Heart left ventricle (tissue), 16 donors: ENCODE data around the gene TPBGL. TPM values are rescaled to one million over a fixed set of nuclear protein-coding genes. Genes with fewer than 3 reads are reported as not detected.
A peak's percentile ranks its signal among the peaks of the same experiment; 100 is the strongest.

Experiments used
- ATAC-seq, 4 donors: fragments of 200-7000 bp; cut with Tn5 transposase; one replicate each; pipeline ENCODE4 v1.9.1; 2020 to 2022; ENCODE audit warnings: moderate library complexity in 4 of 4, mild to moderate bottlenecking in 3 of 4, moderate number of reproducible peaks in 1 of 4
- DNase-seq, 5 donors: peaks; one replicate each; pipeline ENCODE4 v3.0.0-alpha.2; 2020
- H3K27ac ChIP-seq, 12 donors: fragments of 200-600 bp; sonication (generic) in 4 of 12; one replicate each; pipeline versions ENCODE4 v1.5.0 to v1.8.0; 2016 to 2022; ENCODE audit warnings: mild to moderate bottlenecking in 2 of 12
- H3K27me3 ChIP-seq, 9 donors: fragments of 200-600 bp; sonication (generic) in 2 of 9; one replicate each; pipeline versions ENCODE4 v1.5.1 to v1.8.0; 2016 to 2022; ENCODE audit warnings: mild to moderate bottlenecking in 3 of 9
- H3K36me3 ChIP-seq, 9 donors: fragments of 200-600 bp; sonication (generic) in 2 of 9; one replicate each; pipeline versions ENCODE4 v1.5.0 to v1.8.0; 2018 to 2022; ENCODE audit warnings: mild to moderate bottlenecking in 2 of 9
- H3K4me1 ChIP-seq, 12 donors: fragments of 200-600 bp; sonication (generic) in 4 of 12; one replicate each; pipeline versions ENCODE4 v1.5.0 to v1.8.0; 2016 to 2022; ENCODE audit warnings: mild to moderate bottlenecking in 3 of 12
- H3K4me3 ChIP-seq, 12 donors: fragments of 200-600 bp; sonication (generic) in 4 of 12; one replicate each; pipeline versions ENCODE4 v1.5.0 to v1.8.0; 2017 to 2022; ENCODE audit warnings: mild to moderate bottlenecking in 9 of 12, moderate library complexity in 4 of 12
- H3K9me3 ChIP-seq, 12 donors: fragments of 200-600 bp; sonication (generic) in 4 of 12; one replicate each; pipeline versions ENCODE4 v1.5.0 to v1.8.0; 2016 to 2022; ENCODE audit warnings: mild to moderate bottlenecking in 1 of 12
- POLR2A ChIP-seq, 2 donors: fragments of 450-650 bp; IDR thresholded peaks; one replicate each; pipeline ENCODE4 v1.6.1; 2017; ENCODE audit warnings: antibody characterized with exemption in 2 of 2, mild to moderate bottlenecking in 2 of 2, moderate library complexity in 2 of 2
- WGBS, 4 donors: extraction: QIAGEN DNeasy Blood & Tissue Kit in 2 of 4; methylation state at CpG; one replicate each; pipeline versions ENCODE4 v1.1.5 to v1.1.7; 2013 to 2018; 5-methylcytosine and 5-hydroxymethylcytosine counted together
- intact Hi-C, 10 donors: fragments of 100-400 bp; cut with DNase I; formaldehyde crosslinking; loops; one replicate each; pipeline versions ENCODE4 v1.11.1 to v1.14.2; 2022
- polyA plus RNA-seq, 2 donors: library from polyadenylated mRNA; stranded (reverse); fragments of 200-250 nt; gene quantifications; one replicate each; pipeline ENCODE4 v1.2.3, GENCODE V29; 2013
- total RNA-seq, 9 donors: library from RNA; depleted of rRNA in 2 of 9; stranded (reverse); fragments of >200 nt in 2 of 9; fragmentation: NEBNext Ultra II Directional in 3 of 9; extraction: Animal tissue kit (Norgen Biotek cat#: 25700) in 3 of 9; gene quantifications; one replicate each; pipeline versions ENCODE4 v1.1.0 to v1.2.4, GENCODE V29; 2016 to 2023
- TF ChIP-seq, protein P1 (sequence below), 12 donors: fragments of 200-600 bp; sonication (generic) in 4 of 12; IDR thresholded peaks; one replicate each; pipeline versions ENCODE4 v1.5.0 to v1.8.0; 2018 to 2022; ENCODE audit warnings: antibody characterized with exemption in 12 of 12, mild to moderate bottlenecking in 5 of 12
- donor health status: ischemic (EF 13 %, LVEDD 7.1; RV severe dilation, severe dysfunction).
- donor health status: healthy with polysubstance abuse.
- donor health status: DM: no; HTN: yes; CAD: no.
- donor health status: DM: no; HTN: no; CAD: no.
- donor health status: ischemic (EF 25% LVEDD 6.9; RV normal size, moderate dysfunction).
- donor health status: ischemic (EF 25% LVEDD 5.7; RV mildly dilated, moderate dysfunction).
- donor health status: healthy.
- donor health status: DM: yes; HTN: yes; CAD: no.
- donor health status: ischemic (EF 35%, LVEDD 5.7; RV mildly dilated, moderate dysfunction).
- donor health status: nonischemic (EF 11% LVEDD 7.7; RV severe dilation, severe dysfunction).
- donor health status: DM: yes; HTN: yes; CAD: no.
- donor health status: PGD.
- donor health status: ischemic (EF 29% LVEDD 5.4; RV normal size, mild dysfunction).
- donor health status: nonischemic (EF 23%, LVEDD 6.1; RV moderate dilation, normal function).

Gene TPBGL
- total and polyA plus RNA-seq, 11 donors = 0.07 to 1.0 (median 0.14) TPM; not detected in 5

DNA sequence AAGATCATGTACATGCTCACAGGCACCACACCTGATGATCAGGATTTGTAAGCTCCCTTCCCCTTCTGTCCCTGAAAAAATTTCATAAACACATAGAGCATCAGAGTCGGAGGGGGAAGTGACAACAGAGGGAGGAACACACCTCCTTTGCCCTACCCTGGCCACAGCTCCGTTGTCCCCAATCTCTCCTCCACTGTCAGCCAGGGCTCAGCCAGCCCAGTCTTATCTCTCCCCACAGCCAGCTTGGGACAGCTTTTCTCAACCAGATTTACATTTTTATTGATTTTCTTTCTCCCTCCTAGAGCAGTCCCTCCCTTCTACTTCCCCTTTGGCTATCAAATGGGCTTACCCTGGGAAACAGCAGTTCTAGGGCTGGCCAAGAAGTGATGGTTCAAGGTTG is 32.1 kb upstream of the TPBGL start:
- WGBS, 4 donors = 25 to 28% (median 25%) methylated on average over 2 of the region's 2 CpGs
- Histone ChIP-seq H3K9me3 (no peaks in the 10 kb centered on the region), H3K27ac (no peak overlapping the region), H3K27me3 (peaks cover 0 to 12% (median 0%) of the 10 kb centered on the region in 9 donors), H3K36me3 (peaks cover 0 to 7% (median 0%) of the 10 kb centered on the region in 9 donors), H3K4me3 (no peak overlapping the region), H3K4me1 (peaks cover 0 to 9% (median 0%) of the 10 kb centered on the region in 12 donors)
- DNase-seq (no peak), ATAC-seq (no peak)
- TF ChIP-seq POLR2A (IDR thresholded peaks at IDR 0.05) = no peak
- TF ChIP-seq, protein P1, sequence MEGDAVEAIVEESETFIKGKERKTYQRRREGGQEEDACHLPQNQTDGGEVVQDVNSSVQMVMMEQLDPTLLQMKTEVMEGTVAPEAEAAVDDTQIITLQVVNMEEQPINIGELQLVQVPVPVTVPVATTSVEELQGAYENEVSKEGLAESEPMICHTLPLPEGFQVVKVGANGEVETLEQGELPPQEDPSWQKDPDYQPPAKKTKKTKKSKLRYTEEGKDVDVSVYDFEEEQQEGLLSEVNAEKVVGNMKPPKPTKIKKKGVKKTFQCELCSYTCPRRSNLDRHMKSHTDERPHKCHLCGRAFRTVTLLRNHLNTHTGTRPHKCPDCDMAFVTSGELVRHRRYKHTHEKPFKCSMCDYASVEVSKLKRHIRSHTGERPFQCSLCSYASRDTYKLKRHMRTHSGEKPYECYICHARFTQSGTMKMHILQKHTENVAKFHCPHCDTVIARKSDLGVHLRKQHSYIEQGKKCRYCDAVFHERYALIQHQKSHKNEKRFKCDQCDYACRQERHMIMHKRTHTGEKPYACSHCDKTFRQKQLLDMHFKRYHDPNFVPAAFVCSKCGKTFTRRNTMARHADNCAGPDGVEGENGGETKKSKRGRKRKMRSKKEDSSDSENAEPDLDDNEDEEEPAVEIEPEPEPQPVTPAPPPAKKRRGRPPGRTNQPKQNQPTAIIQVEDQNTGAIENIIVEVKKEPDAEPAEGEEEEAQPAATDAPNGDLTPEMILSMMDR (IDR thresholded peaks at IDR 0.05) = no peak
- intact Hi-C loops = loop anchor here in 6 of 10 donors (5.0 kb wide), 2 partner anchors 34 to 39 kb away; partner anchors contain the start of gene TPBGL (in 3 of the 6)

DNA sequence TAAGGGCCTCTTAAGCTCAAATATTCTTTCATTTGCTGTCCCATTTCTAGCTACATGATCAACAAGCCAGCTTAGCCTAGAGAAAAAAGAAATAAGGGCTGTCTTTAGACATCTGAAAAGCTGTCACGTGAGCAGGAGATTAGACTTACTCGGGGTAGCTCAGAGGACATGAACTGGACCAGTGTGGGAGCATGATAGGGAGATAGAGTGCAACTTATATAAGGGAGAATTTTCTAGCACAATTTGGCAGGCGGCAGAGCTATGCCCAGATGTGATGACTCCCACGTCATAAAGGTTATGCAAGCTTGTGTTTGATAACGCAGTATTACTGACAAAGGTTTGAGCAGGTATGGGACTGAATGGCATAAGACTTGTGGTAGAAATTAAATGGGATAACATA is 28.2 kb upstream of the TPBGL start:
- Histone ChIP-seq H3K9me3 (no peaks in the 10 kb centered on the region), H3K27me3 (peaks cover 0 to 13% (median 0%) of the 10 kb centered on the region in 9 donors), H3K27ac (no peak overlapping the region), H3K4me1 (no peaks in the 10 kb centered on the region), H3K4me3 (no peak overlapping the region), H3K36me3 (no peaks in the 10 kb centered on the region)
- WGBS, 4 donors = 74 to 80% (median 78%) methylated on average over 5 of the region's 5 CpGs
- DNase-seq (no peak), ATAC-seq (no peak)
- no peak for TF ChIP-seq POLR2A (IDR thresholded peaks at IDR 0.05)
- TF ChIP-seq, protein P1 (IDR thresholded peaks at IDR 0.05) = no peak
- intact Hi-C loops = no loop called here

DNA sequence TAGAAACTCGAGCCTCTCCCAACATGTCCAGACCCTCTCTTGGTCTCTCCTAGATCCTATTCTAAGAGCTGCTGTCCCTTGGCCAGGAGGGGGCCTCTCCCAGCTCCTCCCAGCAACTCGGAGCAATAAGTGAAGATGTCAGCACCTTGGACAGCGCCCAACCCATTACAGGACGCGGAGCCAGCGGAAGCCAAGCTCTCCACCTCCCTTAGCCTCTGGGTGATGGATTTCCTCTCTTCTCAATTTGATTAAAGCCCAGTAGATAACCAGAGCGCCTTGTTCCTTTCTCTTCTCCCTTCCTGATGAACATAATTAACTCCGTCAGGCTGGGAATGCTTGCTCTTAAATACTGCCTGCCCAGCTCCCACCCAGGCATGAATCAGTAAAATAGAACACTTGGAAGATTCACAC is 26.2 kb upstream of the TPBGL start:
- no peaks in the 10 kb centered on the region for H3K9me3 ChIP-seq
- WGBS, 4 donors = 0 to 3% (median 2%) methylated on average over 8 of the region's 8 CpGs
- H3K27me3 ChIP-seq = peaks cover 0 to 9% (median 0%) of the 10 kb centered on the region in 9 donors
- peak; percentile 79 to 88 (median 80) for DNase-seq
- intact Hi-C loops = no loop called here
- peak in 3 of 4 donors; percentile 64 to 87 (median 81) for ATAC-seq
- no peaks in the 10 kb centered on the region for H3K36me3 ChIP-seq
- TF ChIP-seq POLR2A (IDR thresholded peaks at IDR 0.05) = no peak
- TF ChIP-seq, protein P1 (IDR thresholded peaks at IDR 0.05) = peak in 6 of 12 donors; percentile 10 to 43 (median 24)
- no peaks in the 10 kb centered on the region for H3K4me1 ChIP-seq
- no peak overlapping the region for H3K4me3 ChIP-seq
- no peak overlapping the region for H3K27ac ChIP-seq

DNA sequence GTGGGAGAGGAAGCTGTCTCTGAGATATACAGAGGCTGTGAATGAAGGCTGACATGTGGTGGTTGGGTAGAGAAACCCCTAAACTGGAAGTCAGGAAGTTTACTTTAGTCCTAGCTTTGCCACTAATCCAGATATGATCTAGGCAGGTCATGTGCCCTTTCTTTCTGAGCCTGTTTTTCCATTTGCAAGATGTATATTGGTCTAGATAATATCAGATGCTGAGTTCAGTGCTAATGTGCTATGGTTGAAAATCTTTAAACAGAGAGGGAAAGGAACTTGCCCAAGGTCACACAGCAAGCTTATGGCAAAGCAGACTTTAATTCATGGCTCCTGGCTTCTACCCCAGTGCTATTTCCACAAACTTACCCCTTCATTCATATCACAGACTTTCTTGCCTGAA is 25.7 kb upstream of the TPBGL start:
- Histone ChIP-seq H3K4me3 (no peak overlapping the region), H3K27me3 (peaks cover 0 to 8% (median 0%) of the 10 kb centered on the region in 9 donors), H3K36me3 (no peaks in the 10 kb centered on the region), H3K9me3 (no peaks in the 10 kb centered on the region), H3K27ac (no peak overlapping the region), H3K4me1 (no peaks in the 10 kb centered on the region)
- no peak for TF ChIP-seq POLR2A (IDR thresholded peaks at IDR 0.05)
- TF ChIP-seq, protein P1 (IDR thresholded peaks at IDR 0.05) = no peak
- ATAC-seq (no peak), DNase-seq (no peak)
- intact Hi-C loops = no loop called here
